Activated gamma-delta T cell treated with anti-CD3 and anti-CD28 coated beads, Interleukin-2, amount 50 U/mL, for 16 hours (primary cell): ENCODE measurements around the gene ATOX1.

Experiments
- DNase-seq: peaks from one replicate; pipeline ENCODE4 v3.0.0-alpha.2; 2020; ENCODE audit warnings: low read depth

Gene ATOX1

DNA sequence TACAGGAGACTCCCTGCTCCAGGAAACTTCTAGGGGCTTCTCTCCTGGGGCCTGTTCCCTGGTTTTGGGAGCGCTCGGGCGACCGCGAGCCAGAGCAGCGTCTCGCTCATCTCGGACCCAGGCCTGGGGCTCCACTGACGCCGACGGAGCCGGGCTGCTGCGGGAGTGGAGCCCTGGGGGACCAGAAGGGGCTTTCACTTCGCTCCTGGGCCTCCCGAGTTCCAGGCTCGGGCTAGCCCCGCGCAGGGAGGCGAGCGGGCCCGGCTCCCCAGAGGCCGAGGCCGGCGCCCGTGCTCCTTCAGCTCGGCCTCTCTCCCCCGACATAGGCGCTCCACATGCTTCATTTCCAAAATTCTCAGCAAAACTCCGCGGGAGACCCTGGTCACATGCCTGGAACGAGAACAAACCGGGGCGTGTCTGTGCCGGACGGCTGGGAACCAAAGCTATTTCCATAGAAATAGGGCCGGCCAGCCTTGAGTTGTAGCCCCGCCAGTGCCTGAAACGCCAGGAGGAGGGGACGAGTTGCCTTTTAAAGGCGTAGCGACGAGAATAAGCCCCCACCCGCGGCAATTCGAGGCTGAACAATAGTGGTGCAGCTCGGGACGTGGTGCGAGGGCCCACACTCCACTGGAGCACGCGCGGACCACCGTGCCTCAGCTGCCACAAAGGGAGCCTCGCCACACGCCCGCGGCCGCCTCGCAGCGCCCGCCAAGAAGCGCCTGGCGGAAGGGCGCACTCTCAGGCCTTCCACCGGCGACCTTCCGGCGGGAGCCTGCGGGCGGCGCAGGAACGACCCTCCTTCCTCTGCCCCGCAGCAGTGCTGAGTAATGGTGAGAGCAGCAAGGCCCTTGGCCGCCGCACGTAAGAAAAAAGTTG lies 12.2 kb upstream of the ATOX1 start:
- peak; percentile 55 for DNase-seq

DNA sequence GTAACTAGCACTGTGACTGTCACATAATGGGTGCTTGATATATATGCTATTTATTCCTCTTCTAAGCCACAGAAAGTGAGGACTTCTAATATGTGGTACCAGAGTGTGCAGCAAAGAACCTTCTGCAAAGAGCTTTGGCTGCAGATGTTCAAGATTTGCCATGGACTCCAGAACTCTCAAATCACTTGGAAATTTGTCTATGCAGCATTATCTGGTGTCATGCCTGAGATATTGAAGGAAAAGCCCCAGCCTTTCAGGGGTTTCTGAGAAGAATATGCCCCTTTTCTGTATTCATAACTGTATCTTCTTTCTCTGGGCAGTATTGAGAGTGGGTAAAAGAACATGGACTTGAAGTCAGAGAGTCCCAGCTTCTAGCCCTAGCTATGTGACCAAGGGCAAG lies 8.5 kb upstream of the ATOX1 start:
- DNase-seq = no peak

DNA sequence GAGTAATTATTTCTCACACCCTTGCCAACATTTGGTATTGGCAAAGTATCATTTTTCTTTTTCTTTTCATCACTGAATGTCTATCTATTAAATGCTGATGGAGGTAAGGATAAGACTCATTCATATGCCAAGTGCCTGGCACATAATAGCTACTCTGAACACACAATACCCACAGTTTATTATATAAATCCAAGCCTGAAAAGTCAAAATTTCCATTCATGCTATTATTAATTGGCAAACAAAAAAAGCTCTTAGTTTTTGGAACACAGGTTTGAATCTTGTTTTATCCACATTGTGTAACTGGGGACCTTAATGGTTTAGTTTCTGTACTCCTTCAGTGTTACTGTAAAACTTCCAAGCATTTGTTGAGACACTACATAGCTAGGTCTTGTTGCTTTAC lies 6.4 kb upstream of the ATOX1 start:
- DNase-seq = no peak

DNA sequence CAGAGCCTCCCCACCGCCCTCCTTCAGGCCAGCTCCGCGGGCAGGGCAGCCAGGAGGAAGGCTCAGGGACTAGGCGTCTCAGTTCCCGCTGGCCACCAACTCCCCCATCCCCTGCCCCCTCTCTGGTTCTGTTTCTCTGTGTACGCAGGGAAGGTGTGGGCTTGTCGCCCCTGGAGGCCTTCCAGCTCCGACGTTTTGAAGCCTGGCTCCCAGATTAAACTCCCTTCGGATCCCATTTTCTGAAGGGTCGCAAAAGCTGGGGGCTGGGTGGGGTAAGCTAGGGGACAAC lies 346 bp downstream of the ATOX1 start:
- no peak for DNase-seq

DNA sequence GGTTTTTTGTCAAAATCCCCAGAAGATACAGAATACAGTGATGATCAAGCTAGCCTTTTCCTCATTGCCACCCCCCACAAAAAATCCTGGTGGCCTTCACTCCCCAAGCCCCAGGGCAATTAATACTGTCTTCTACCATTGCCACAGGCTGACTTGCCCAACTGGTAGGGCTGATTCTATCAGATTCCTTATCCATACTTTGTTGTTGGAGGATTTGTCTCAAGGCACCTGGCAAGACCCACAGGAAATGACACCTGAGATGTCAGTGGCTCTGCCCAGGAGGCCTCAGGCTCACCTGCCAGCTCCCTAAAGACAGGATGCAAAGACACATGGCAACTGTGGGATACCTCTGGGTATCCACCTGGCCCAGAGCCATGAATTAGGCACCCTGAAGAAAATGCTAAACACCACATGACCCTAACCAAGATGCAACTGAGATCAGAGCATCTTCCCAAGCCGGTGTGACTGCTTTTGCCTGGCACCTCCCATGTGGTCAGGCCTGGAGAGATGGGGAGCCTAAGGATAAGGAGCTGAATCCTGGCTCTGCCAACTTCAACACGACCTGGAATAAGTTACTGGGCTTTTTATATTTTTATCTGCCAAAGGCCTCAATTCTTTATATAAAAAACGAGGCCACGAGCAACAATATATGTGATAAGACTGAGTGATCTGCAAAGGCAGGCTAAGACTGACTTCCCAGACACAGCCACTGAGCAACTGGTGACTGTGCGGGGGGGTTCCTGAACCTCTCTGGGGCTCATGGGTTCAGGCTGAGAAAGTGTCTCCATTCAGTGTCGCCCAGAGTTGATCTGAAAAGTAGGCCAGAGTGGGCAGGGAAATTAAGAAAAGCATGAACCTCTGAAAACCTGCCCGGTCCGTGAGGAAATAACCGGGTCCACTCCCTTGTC lies 944 bp downstream of the ATOX1 start:
- peak; percentile 21 for DNase-seq

DNA sequence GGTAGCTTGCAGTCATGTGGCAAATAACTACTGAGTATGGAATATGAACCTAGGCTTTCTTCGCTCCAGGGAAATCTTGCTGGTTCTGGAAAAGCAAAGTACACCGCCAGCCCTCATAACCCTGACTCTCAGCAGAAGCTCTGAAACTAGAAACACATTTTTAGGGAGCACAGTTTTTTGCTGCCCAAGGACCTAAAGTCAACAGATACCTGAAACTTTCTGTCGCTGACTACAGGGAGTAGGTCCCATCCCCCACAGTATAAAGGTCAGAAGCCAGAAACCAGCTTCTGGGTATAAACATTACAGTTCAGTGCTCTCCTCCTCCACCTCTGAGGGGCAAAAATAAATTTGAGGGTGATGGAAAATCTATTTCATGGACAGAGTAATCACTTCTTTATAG lies 3.0 kb downstream of the ATOX1 start:
- DNase-seq = no peak

DNA sequence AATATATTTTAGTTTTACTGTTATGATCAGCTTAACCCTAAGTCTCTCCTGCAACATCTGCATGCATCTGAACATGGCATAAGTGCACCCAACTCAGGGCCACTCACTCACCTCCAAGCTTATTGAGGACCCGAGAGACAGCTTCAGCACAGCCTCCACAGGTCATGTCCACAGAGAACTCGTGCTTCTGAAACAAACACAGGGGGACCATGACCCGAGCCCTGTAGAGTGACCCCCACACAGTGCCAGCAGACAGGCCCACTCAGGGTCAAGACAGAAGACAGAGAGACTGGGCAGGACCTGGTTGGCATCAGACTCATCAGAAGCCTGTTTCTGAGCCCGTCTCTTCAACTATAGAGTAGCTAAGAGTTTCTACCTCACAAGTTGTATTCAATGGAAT lies 6.8 kb downstream of the ATOX1 start:
- DNase-seq = no peak

DNA sequence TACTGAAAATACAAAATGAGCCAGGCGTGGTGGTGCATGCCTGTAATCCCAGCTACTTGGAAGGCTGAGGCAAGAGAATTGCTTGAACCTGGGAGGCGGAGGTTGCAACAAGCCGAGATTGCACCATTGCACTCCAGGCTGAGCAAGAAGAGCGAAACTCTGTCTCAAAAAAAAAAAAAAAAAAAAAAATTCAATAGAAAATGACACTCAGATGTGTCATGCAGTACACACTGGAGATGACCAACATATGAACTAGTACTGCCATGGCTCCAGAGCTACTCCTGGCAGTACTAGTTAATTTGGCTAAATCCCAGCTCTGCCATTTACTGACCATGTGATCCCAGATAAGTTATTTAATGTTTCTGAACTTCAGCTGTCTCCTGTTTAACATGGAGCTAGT lies 7.3 kb downstream of the ATOX1 start:
- no peak for DNase-seq

DNA sequence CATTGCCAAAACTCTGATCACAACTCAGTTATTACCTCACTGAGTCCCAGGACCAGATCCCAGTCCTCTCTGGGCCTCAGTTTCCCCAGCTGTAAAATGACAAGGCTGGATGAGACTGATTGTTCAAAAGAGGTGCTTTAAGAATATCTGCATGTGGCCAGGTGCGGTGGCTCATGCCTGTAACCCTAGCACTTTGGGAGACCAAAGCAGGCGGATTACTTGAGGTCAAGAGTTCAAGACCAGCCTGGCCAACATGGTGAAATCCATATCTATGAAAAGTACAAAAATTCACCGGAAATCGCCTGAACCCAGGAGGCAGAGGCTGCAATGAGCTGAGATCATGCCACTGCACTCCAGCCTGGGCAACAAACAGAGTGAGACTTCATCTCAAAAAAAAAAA lies 8.3 kb downstream of the ATOX1 start:
- DNase-seq = no peak

DNA sequence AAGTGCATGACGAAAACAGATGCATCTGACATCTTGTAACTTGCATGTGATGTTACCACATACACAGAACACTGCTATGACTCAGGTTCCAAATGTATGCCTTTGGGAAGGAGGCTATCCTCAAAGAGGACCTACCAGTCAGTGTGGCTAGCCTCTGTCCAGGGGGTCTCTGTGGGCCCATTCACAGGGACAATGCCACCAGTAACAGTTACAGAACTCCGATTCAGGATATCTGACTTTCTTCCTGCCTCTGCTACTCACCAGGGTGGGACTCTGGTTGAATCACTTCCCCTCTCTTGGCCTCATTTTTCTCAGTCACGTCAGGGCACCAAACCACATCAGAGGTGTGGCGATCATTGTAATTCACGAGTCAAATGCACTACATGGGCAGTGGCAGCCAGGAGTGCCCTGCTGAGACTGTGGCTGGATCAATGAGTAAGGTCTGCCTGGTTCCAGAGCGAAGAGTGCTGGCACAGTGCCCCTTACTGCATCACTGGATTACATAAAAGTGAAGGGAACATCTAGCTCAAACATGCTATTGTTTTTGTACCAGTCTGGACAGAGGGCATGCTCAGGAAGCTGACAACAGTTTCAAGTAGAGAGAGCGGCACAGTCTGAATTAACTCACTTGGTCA lies 13.2 kb downstream of the ATOX1 start:
- DNase-seq = peak; percentile 21

DNA sequence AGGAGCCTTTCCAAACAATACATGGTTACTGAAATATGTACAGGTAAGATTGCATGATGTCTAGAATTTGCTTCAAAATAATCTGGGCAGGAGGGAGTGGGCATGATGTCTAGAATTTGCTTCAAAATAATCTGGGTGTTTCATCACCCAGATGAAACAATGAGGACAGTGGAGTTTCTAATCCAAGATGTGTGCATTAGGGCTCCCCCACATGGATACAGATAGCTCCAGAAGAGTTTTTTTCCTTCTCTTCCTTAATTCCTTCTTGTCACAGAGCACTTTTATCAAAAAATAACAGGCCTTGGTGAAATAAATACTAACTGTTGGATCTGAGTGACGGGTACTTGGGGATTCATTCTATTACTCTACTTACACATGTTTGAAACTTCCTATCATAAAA lies 14.9 kb downstream of the ATOX1 start:
- no peak for DNase-seq

DNA sequence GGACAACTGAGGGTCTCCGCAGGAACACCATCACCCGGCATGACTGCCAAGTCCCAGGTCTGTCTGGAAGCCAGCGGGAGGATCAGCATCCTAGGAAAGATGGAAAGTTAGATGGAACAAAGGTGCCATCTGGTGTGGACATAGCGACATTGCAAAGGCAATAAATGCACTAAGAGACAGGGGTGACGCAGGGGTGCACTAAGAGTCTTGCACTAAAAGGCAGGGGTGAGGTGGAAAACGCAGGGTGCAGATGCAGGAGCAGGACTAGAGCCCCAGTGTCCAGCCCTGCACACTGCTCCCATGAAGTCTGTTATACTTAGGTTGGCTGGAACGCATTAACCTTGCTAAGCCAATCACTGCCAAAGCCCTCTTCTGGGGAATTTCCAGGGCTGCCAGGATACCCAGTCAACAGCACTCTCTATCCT lies 15.5 kb downstream of the ATOX1 start:
- no peak for DNase-seq

DNA sequence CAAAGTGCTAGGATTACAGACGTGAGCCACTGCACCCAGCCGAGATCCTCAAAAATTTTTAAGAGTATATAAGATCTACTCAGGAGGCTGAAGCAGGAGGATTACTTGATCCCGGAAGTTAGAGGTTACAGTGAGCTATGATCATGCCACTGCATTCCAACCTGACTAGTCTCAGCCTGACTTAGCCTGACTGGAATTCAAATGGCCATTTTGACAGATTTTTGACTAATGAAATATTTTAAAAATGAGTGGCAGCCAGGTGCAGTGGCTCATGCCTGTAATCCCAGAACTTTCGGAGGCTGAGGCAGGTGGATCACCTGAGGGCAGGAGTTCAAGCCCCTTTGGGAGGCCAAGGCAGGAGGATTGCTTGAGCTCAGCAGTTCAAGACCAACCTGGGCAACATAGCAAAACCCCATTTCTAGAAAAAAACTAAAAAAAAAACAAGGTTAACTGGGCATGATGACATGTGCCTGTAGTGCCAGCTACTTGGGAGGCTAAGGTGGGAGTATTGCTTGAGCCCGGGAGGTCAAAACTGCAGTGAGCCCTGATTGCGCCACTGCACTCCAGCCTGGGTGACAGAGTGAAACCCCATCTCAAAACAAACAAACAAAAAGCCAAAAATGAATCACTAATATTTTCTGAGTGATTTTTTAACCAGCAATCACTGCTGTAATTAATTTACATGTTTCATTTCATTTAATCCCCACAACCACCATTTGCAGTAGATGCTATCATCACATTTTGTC lies 16.6 kb downstream of the ATOX1 start:
- DNase-seq = no peak

DNA sequence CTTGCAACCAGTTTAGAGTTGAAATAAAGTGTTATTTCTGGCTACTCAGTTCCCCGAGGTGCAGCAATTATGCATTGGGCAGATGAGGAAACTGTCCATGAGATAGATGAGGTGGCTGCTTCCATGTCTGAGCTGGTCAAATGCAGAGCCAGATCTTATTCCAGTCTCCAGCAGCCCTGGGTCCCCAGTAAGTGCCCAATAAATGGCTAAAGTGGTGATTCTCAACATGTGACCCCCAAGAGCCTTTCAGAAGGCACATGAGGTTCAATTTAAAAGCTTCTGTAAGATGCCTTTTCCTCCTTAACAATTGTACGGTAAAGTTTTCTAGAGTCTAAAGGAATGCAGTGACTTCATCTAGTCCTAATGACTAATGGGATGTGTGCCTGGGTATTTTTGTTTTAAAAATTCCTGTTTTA lies 17.5 kb downstream of the ATOX1 start:
- DNase-seq = no peak

DNA sequence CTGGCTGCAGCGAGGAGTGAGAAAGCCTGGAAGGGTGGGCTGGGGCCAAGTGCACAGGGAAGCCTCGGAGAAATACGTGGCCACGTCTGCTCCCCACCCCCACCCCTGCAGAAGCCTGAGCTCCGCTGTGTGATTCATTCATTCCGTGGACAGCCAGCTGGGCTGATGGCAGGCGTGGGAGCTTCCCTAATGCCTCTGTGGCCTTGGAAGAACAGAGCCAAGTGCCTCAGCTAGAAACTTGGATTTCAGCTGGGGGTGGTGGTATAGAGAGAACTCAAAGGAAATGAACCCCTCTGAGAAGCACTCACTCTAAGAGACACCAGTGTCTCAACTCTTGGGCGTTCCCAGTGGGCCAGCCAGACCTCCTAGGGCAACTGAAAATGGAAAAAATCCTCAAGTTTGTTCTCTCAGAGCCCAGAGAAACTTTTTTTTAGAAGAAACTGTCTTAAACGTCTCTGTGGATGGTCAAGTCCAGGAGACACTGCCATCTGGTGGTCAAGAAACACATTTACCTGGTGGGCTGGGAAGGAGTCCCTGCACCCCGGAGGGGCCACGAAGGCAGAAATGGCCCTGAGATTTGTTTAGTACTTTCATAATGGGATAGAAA lies 18.0 kb downstream of the ATOX1 start:
- DNase-seq = peak; percentile 17

DNA sequence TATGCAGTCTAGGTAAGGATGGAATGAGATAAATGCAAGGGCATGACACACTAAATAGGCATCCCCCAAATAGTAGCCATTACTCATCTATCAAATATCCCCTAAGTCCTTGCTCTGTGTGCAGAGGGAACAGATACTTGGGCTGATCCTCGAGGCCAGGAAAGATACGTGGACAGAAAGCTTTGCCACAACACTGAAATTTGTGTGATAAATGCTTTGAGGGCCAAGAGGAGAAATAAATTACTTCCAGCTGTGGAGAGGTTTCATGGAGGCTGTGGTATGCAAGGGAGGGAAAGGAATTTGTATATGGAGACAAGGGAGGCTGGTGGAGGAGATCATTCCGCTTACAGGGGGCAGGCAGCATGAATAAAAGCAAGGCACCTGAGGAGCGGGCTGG lies 18.5 kb downstream of the ATOX1 start:
- DNase-seq = no peak

DNA sequence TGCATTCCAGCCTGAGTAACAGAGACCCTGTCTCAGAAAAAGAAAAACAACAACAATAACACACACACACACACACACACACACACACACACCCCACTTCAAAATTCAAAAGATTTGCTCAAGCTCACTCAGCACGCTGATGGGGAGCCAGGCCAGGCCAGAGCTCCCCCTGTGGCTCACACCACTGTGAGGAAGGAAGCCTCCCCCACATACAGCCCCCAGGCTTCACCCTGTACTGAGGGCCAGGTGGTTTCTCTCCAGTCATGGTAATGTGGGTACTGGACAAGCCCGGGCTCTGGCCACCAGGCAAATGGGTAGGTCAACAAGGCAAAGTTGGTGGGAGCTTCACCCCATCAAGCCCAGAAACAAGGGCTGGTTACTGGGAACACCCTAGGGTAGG lies 19.0 kb downstream of the ATOX1 start:
- DNase-seq = no peak

DNA sequence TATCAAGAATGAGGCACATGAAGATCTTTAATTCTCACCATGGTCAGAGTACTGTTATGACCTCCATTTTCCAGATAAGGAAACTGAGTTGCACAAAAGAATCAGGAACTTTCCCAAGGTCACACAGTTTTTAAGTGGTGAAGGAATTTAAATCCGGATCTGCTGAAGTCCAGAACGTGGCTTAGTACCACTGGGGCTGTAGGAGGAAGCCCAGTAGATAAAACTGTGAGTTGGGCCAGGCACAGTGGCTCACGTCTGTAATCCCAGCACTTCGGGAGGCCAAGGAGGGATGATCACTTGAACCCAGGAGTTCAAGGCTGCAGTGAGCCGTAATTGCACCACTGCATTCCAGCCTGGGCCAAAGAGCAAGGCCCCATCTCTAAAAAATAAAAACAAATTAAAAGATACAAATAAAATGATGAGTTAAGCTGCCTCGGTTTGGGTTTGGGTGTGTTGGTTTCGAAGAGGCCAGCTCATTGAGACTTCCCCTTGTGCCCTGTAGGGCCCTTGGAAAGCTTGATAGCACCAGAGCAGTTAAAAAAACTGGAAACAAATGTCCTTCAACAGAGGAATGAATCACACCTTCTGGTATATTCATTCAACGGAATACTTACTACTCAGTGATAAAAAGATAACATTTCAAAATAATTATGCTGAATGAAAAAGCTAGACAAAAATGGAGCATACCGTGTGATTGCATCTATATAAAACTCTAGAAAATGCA lies 20.1 kb downstream of the ATOX1 start:
- DNase-seq = no peak

DNA sequence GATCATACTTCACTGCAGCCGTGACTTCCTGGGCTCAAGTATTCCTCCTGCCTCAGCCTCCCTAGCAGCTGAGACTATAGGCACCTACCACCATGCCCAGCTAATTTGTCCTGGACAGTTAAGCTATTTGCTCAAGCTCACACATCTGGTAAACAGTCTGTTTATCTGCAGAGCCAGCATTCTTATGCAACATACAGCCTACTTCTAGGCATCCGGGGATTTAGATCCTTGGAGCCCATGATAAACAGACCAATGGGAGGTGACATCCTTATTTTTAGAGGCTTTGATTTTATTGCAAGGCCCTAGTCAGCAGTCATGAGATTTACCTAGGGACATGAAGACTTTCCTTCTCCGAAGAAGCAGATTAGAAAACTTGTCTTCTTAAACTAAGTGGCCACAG lies 21.0 kb downstream of the ATOX1 start:
- no peak for DNase-seq

DNA sequence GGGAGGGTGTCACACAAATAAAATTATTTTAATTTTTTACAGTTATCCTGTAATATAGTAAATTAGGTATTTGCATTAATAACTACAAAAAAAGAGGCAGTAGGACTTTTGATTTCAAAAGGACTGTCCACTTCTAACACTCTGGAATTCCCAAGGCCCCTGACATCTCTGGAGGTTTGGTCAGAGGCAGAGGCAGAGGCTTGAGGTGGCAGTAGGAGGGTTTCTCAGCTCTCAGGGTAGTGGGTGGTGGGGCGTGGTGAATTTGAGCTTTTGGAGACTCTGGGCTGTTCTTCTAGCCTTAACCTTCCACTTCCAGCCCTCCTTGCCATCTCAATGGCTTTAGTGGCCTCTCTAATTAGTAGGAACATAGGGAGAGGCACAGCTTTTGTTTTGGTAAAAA lies 22.8 kb downstream of the ATOX1 start:
- DNase-seq = no peak

DNA sequence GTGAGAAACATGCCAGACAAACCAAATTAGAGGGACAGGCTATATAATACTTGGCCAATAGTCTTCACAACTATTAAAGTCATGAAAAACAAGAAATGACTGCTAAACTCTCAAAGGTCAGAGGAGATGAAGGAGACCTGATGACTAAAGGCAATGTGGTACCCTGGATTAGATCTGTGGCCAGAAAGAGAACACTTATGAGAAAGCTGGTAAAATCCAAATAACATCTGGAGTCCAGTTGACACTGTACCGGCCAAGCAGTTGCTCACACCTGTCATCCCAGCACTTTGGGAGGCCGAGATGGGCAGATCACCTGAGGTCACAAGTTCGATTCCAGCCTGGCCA lies 24.4 kb downstream of the ATOX1 start:
- no peak for DNase-seq
